ENCODE measurements around the gene ZNF750. TPM values are rescaled to one million over a fixed set of nuclear protein-coding genes. Genes with fewer than 3 reads are reported as not detected.

ZNF750 gene
- total RNA-seq, 1 experiment from 2014 or later = not detected

DNA sequence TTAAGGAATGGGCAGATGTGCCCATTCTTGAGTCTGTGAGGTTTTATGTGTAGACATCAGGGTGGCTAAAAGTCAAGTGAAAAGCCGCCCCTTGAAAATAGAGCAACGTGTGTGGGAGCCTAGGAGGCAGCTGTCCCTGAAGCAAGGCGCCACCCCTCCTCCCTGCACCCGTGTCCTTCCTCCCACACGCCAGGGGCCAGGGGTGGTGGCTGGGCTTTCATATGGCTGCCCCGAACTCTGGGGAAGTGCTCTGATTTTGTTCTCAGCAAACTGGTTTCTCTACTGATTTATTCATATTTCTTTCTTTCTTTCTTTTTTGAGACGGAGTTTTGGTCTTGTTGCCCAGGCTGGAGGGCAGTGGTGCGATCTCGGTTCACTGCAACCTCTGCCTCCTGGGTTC is 4.7 kb downstream of the ZNF750 start:
- H3K79me2 ChIP-seq (ENCODE audit: low read length) = no peaks in the 10 kb centered on the region
- DNase-seq = no peak
- H3K4me1 ChIP-seq (ENCODE audit: low read length) = no peaks in the 10 kb centered on the region
- no peak overlapping the region for H2AFZ ChIP-seq (ENCODE audit: low read length)
- no peak overlapping the region for H3K4me2 ChIP-seq (ENCODE audit: low read depth, low read length, poor library complexity, severe bottlenecking)
- no peak overlapping the region for H3K27ac ChIP-seq (ENCODE audit: low read length)
- H3K9me2 ChIP-seq (replicated peaks; ENCODE audit: insufficient read depth, low read length) = no peaks in the 10 kb centered on the region
- no peaks in the 10 kb centered on the region for H3K27me3 ChIP-seq (ENCODE audit: low read length)
- no peak overlapping the region for H3K9ac ChIP-seq (ENCODE audit: low read length)
- H3K36me3 ChIP-seq (ENCODE audit: insufficient read depth, low read length) = no peaks in the 10 kb centered on the region
- no peaks in the 10 kb centered on the region for H4K20me1 ChIP-seq (ENCODE audit: insufficient read depth, low read depth, low read length)
- no peaks in the 10 kb centered on the region for H3K9me3 ChIP-seq (ENCODE audit: low read length)
- no peak overlapping the region for H3K4me3 ChIP-seq (ENCODE audit: low read length)

DNA sequence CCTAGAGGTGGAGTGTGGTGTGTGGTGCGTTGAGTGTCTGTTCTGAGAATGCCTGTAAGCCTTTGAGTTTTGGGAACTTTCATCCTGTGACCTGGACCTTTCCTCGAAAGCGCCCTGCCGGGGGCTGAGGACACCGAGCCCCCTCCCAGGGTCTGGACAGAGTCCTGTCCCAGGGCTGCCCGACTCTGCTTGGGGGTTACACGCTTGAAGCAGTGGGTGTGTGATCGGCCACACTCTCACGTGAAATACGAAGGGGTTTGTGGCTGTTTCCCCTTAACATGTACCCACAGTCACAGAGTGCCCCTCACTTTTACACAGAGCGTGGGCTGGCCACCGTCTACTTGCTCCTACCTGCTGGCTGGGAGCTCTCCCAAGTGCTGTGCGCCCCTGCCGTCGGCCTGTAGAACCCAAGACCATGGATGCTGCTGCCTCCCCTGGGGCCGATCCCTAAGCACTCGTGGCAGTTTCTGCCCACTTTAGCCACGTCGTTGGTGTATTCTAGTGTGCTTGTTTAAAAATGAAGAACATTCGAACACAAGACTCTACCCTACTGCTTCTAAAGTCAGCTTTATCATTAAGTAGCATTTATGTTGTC is 6.8 kb downstream of the ZNF750 start:
- no peak overlapping the region for H3K4me2 ChIP-seq (ENCODE audit: low read depth, low read length, poor library complexity, severe bottlenecking)
- peaks cover 3% of the 10 kb centered on the region; the same call in 1 of the 2 replicates for H3K79me2 ChIP-seq (ENCODE audit: low read length)
- H3K4me1 ChIP-seq (ENCODE audit: low read length) = no peaks in the 10 kb centered on the region
- no peak overlapping the region for H3K4me3 ChIP-seq (ENCODE audit: low read length)
- no peak for DNase-seq
- H2AFZ ChIP-seq (ENCODE audit: low read length) = no peak overlapping the region
- no peaks in the 10 kb centered on the region for H3K9me3 ChIP-seq (ENCODE audit: low read length)
- no peak overlapping the region for H3K27ac ChIP-seq (ENCODE audit: low read length)
- no peaks in the 10 kb centered on the region for H4K20me1 ChIP-seq (ENCODE audit: insufficient read depth, low read depth, low read length)
- no peak overlapping the region for H3K9ac ChIP-seq (ENCODE audit: low read length)
- no peaks in the 10 kb centered on the region for H3K27me3 ChIP-seq (ENCODE audit: low read length)
- no peaks in the 10 kb centered on the region for H3K36me3 ChIP-seq (ENCODE audit: insufficient read depth, low read length)
- no peaks in the 10 kb centered on the region for H3K9me2 ChIP-seq (replicated peaks; ENCODE audit: insufficient read depth, low read length)

- Histone ChIP-seq H3K9me2 (replicated peaks; ENCODE audit: insufficient read depth, low read length) (no peaks in the 10 kb centered on the region), H3K4me2 (ENCODE audit: low read depth, low read length, poor library complexity, severe bottlenecking) (no peak overlapping the region), H3K27ac (ENCODE audit: low read length) (no peak overlapping the region), H3K9ac (ENCODE audit: low read length) (no peak overlapping the region), H3K27me3 (ENCODE audit: low read length) (no peaks in the 10 kb centered on the region), H3K4me1 (ENCODE audit: low read length) (no peaks in the 10 kb centered on the region), H3K79me2 (ENCODE audit: low read length) (peaks cover 3% of the 10 kb centered on the region; the same call in 1 of the 2 replicates), H3K4me3 (ENCODE audit: low read length) (no peak overlapping the region), H3K36me3 (ENCODE audit: insufficient read depth, low read length) (peaks cover 2% of the 10 kb centered on the region), H4K20me1 (ENCODE audit: insufficient read depth, low read depth, low read length) (no peaks in the 10 kb centered on the region), H3K9me3 (ENCODE audit: low read length) (no peaks in the 10 kb centered on the region), H2AFZ (ENCODE audit: low read length) (no peak overlapping the region)
- no peak for DNase-seq
These were observed 7.4 kb downstream of the ZNF750 start for GRCh38 chr17:82832411-82832810.

GRCh38 chr17:82831818-82832200 is 8.0 kb downstream of the ZNF750 start:
- no peak overlapping the region for H3K9ac ChIP-seq (ENCODE audit: low read length)
- no peaks in the 10 kb centered on the region for H3K9me3 ChIP-seq (ENCODE audit: low read length)
- H3K27me3 ChIP-seq (ENCODE audit: low read length) = no peaks in the 10 kb centered on the region
- H3K27ac ChIP-seq (ENCODE audit: low read length) = no peak overlapping the region
- H2AFZ ChIP-seq (ENCODE audit: low read length) = no peak overlapping the region
- no peak overlapping the region for H3K4me2 ChIP-seq (ENCODE audit: low read depth, low read length, poor library complexity, severe bottlenecking)
- H3K9me2 ChIP-seq (replicated peaks; ENCODE audit: insufficient read depth, low read length) = no peaks in the 10 kb centered on the region
- H3K4me1 ChIP-seq (ENCODE audit: low read length) = no peaks in the 10 kb centered on the region
- H4K20me1 ChIP-seq (ENCODE audit: insufficient read depth, low read depth, low read length) = no peaks in the 10 kb centered on the region
- peaks cover 7% of the 10 kb centered on the region for H3K36me3 ChIP-seq (ENCODE audit: insufficient read depth, low read length)
- H3K4me3 ChIP-seq (ENCODE audit: low read length) = no peak overlapping the region
- no peak for DNase-seq
- peaks cover 8% of the 10 kb centered on the region; the same call in 1 of the 2 replicates for H3K79me2 ChIP-seq (ENCODE audit: low read length)

DNA sequence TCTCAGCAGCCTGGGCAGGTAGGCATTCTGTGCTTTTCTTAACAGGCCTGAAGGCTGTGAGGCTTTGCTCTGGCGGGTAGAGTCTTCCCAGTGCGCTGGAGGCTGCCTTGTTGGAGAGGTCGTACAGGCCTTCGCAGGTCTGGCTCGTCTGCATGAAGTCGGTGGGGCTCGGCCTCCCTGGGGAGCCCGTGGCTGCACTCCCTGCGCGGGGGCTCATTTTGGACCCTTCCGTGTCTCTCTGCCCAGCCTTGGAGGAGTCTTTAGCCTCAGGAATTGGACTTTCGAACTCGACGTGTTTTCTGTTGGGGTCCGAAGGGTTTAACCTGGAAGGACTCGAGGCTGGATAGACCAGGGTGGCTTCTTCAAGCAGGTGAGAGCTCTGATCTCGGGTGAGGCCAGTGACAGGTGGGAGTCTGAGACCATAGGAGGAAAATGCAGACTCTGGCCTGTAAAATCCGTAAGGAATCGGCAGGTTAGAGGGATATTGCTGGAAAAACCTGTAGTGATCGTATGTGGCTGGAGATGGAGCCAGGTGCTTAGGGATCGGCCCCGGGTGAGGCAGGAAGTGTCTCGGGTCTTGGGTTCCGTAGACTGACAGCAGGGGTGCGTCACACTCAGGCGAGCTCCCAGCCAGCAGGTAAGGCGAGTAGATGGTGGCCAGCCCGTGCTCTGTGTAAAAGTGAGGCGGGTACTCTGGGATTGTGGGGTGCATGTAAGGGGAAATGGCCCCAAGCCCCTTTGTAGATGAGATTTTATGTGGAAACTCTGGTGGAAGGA is 8.6 kb downstream of the ZNF750 start:
- Histone ChIP-seq H3K9me2 (replicated peaks; ENCODE audit: insufficient read depth, low read length) (no peaks in the 10 kb centered on the region), H3K9me3 (ENCODE audit: low read length) (no peaks in the 10 kb centered on the region), H3K27ac (ENCODE audit: low read length) (no peak overlapping the region), H4K20me1 (ENCODE audit: insufficient read depth, low read depth, low read length) (no peaks in the 10 kb centered on the region), H3K4me3 (ENCODE audit: low read length) (no peak overlapping the region), H3K9ac (ENCODE audit: low read length) (no peak overlapping the region), H3K36me3 (ENCODE audit: insufficient read depth, low read length) (peaks cover 7% of the 10 kb centered on the region), H3K4me2 (ENCODE audit: low read depth, low read length, poor library complexity, severe bottlenecking) (no peak overlapping the region), H3K79me2 (ENCODE audit: low read length) (peaks cover 8% of the 10 kb centered on the region; the same call in 1 of the 2 replicates), H2AFZ (ENCODE audit: low read length) (no peak overlapping the region), H3K4me1 (ENCODE audit: low read length) (no peaks in the 10 kb centered on the region), H3K27me3 (ENCODE audit: low read length) (no peaks in the 10 kb centered on the region)
- no peak for DNase-seq

- no peak overlapping the region for H3K4me2 ChIP-seq (ENCODE audit: low read depth, low read length, poor library complexity, severe bottlenecking)
- DNase-seq = no peak
- peaks cover 7% of the 10 kb centered on the region for H3K36me3 ChIP-seq (ENCODE audit: insufficient read depth, low read length)
- H2AFZ ChIP-seq (ENCODE audit: low read length) = no peak overlapping the region
- H4K20me1 ChIP-seq (ENCODE audit: insufficient read depth, low read depth, low read length) = no peaks in the 10 kb centered on the region
- no peaks in the 10 kb centered on the region for H3K9me2 ChIP-seq (replicated peaks; ENCODE audit: insufficient read depth, low read length)
- H3K9me3 ChIP-seq (ENCODE audit: low read length) = no peaks in the 10 kb centered on the region
- H3K27ac ChIP-seq (ENCODE audit: low read length) = no peak overlapping the region
- H3K4me3 ChIP-seq (ENCODE audit: low read length) = no peak overlapping the region
- H3K79me2 ChIP-seq (ENCODE audit: low read length) = peaks cover 8% of the 10 kb centered on the region; the same call in 1 of the 2 replicates
- no peak overlapping the region for H3K9ac ChIP-seq (ENCODE audit: low read length)
- no peaks in the 10 kb centered on the region for H3K27me3 ChIP-seq (ENCODE audit: low read length)
- no peaks in the 10 kb centered on the region for H3K4me1 ChIP-seq (ENCODE audit: low read length)
These were observed 9.6 kb downstream of the ZNF750 start for GRCh38 chr17:82830249-82830661.

- Histone ChIP-seq H4K20me1 (ENCODE audit: insufficient read depth, low read depth, low read length) (no peaks in the 10 kb centered on the region), H3K9me3 (ENCODE audit: low read length) (no peaks in the 10 kb centered on the region), H3K4me3 (ENCODE audit: low read length) (no peak overlapping the region), H3K9ac (ENCODE audit: low read length) (no peak overlapping the region), H2AFZ (ENCODE audit: low read length) (no peak overlapping the region), H3K9me2 (replicated peaks; ENCODE audit: insufficient read depth, low read length) (no peaks in the 10 kb centered on the region), H3K4me1 (ENCODE audit: low read length) (no peaks in the 10 kb centered on the region), H3K27ac (ENCODE audit: low read length) (no peak overlapping the region), H3K79me2 (ENCODE audit: low read length) (peaks cover 16% of the 10 kb centered on the region; the same call in 1 of the 2 replicates), H3K27me3 (ENCODE audit: low read length) (no peaks in the 10 kb centered on the region), H3K4me2 (ENCODE audit: low read depth, low read length, poor library complexity, severe bottlenecking) (no peak overlapping the region), H3K36me3 (ENCODE audit: insufficient read depth, low read length) (peaks cover 7% of the 10 kb centered on the region)
- no peak for DNase-seq
These were observed 10.8 kb downstream of the ZNF750 start for GRCh38 chr17:82828875-82829487.

GRCh38 chr17:82826956-82827355 is 12.9 kb downstream of the ZNF750 start:
- H3K27me3 ChIP-seq (ENCODE audit: low read length) = no peaks in the 10 kb centered on the region

More at GRCh38 chr17:82826956-82827355, 12.9 kb downstream of the ZNF750 start:
- no peaks in the 10 kb centered on the region for H3K9me2 ChIP-seq (replicated peaks; ENCODE audit: insufficient read depth, low read length)
- H3K4me1 ChIP-seq (ENCODE audit: low read length) = no peaks in the 10 kb centered on the region
- H3K9me3 ChIP-seq (ENCODE audit: low read length) = no peaks in the 10 kb centered on the region
- peaks cover 25% of the 10 kb centered on the region for H3K79me2 ChIP-seq (ENCODE audit: low read length)
- H3K4me2 ChIP-seq (ENCODE audit: low read depth, low read length, poor library complexity, severe bottlenecking) = no peak overlapping the region
- H3K9ac ChIP-seq (ENCODE audit: low read length) = no peak overlapping the region
- H3K4me3 ChIP-seq (ENCODE audit: low read length) = no peak overlapping the region
- H2AFZ ChIP-seq (ENCODE audit: low read length) = no peak overlapping the region
- no peak overlapping the region for H3K27ac ChIP-seq (ENCODE audit: low read length)
- H4K20me1 ChIP-seq (ENCODE audit: insufficient read depth, low read depth, low read length) = no peaks in the 10 kb centered on the region
- DNase-seq = no peak
- H3K36me3 ChIP-seq (ENCODE audit: insufficient read depth, low read length) = peaks cover 10% of the 10 kb centered on the region

All from Karpas-422 (cell line).